MM.1S (cell line): Measurements from ENCODE around the gene EDEM3.

Source experiments
- EZH2 ChIP-seq: fragments of 300-600 bp; sonication (generic); optimal IDR thresholded peaks from 2 replicates; pipeline ENCODE3; 2017; ENCODE audit warnings: low read depth, mild to moderate bottlenecking, antibody characterized with exemption, low read length, mixed read lengths
- TF ChIP-seq, protein P1 (sequence below): fragments of 300-600 bp; sonication (generic); IDR thresholded peaks from 2 replicates; pipeline ENCODE4 v1.5.1; 2016; ENCODE audit warnings: antibody characterized with exemption, low read length, mixed read lengths

DNA sequence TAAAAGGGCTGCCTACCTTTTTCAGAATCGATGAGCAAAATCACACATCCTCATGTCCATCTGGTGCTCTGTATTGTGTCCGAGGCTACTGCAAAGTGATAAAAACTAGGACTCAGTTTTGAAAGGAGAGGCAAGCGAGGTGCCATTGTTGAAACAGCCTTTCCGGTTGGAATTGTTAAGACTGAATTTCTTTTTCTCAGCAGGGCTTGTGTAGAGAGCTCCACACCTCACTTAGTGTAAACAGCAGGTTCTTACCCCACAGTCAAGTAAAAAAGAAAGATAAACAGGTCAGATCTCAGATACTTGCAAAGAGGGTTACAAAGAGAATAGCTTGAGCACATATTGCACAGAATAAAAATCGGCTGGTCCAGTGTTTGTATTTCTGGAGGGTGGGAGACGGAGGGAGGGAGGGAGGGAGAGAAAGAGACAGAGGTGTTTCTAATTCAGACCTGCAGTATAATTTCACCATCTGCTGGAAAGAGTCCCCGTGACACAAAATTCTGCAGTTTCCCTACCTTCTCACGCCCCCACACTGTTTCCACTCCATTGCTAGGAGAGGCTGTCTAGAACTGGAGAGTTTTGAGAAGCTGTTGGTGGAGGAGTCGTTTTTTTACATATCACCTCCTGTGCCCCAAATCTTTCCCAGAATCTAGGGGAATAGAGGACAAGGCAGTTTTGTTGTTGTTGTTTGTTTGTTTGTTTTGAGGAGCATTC lies 82.5 kb downstream of the EDEM3 start:
- TF ChIP-seq, protein P1, sequence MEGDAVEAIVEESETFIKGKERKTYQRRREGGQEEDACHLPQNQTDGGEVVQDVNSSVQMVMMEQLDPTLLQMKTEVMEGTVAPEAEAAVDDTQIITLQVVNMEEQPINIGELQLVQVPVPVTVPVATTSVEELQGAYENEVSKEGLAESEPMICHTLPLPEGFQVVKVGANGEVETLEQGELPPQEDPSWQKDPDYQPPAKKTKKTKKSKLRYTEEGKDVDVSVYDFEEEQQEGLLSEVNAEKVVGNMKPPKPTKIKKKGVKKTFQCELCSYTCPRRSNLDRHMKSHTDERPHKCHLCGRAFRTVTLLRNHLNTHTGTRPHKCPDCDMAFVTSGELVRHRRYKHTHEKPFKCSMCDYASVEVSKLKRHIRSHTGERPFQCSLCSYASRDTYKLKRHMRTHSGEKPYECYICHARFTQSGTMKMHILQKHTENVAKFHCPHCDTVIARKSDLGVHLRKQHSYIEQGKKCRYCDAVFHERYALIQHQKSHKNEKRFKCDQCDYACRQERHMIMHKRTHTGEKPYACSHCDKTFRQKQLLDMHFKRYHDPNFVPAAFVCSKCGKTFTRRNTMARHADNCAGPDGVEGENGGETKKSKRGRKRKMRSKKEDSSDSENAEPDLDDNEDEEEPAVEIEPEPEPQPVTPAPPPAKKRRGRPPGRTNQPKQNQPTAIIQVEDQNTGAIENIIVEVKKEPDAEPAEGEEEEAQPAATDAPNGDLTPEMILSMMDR = no peak
- TF ChIP-seq EZH2 = no peak
